Cardiac muscle cell (in vitro differentiated cells and primary cell): Measurements from ENCODE around the gene TREML2. TPM values are rescaled to one million over a fixed set of nuclear protein-coding genes. Genes with fewer than 3 reads are reported as not detected.

ENCODE experiments used
- DNase-seq, 2 donors: peaks; one replicate each; pipeline versions ENCODE4 v3.0.0 to v3.0.0-alpha.2; 2010 to 2017; ENCODE audit warnings: low read depth in 1 of 2, low spot score in 1 of 2
- H3K27ac ChIP-seq: fragments of 200-600 bp; sonication (generic); 2 replicates; pipeline ENCODE4 v1.5.1; 2016
- H3K27me3 ChIP-seq: fragments of 200-600 bp; sonication (generic); 2 replicates; pipeline ENCODE4 v1.6.0; 2016; ENCODE audit warnings: control low read depth
- H3K36me3 ChIP-seq: fragments of 200-600 bp; sonication (generic); 2 replicates; pipeline ENCODE4 v1.5.1; 2016; ENCODE audit warnings: control low read depth
- H3K4me1 ChIP-seq: fragments of 200-600 bp; sonication (generic); 2 replicates; pipeline ENCODE4 v1.8.1; 2017; ENCODE audit warnings: low read depth, mild to moderate bottlenecking, mixed run types
- H3K4me3 ChIP-seq: fragments of 200-600 bp; sonication (generic); 2 replicates; pipeline ENCODE4 v1.5.1; 2016; ENCODE audit warnings: mild to moderate bottlenecking
- H3K9me3 ChIP-seq: fragments of 200-600 bp; sonication (generic); 2 replicates; pipeline ENCODE4 v1.5.1; 2017; ENCODE audit warnings: low read depth, mild to moderate bottlenecking, control low read depth
- CTCF ChIP-seq: IDR thresholded peaks from 2 replicates; pipeline ENCODE4 v1.5.1; 2012; ENCODE audit warnings: low read depth, mild to moderate bottlenecking, low read length
- polyA plus RNA-seq: library from polyadenylated mRNA; unstranded; fragments of >200 nt; fragmentation: Nextera tagmentation; extraction: Ambion mirVana; gene quantifications from 2 replicates; pipeline ENCODE4 v1.2.1, GENCODE V29; 2016
- total RNA-seq: library from RNA; depleted of rRNA; stranded (reverse); fragments of >200 nt; gene quantifications from 2 replicates; pipeline ENCODE4 v1.2.3, GENCODE V29; 2016

The TREML2 gene
- total and polyA plus RNA-seq, 2 experiments from 2014 or later = not detected

- Histone ChIP-seq H3K27ac (no peak within 1 kb of the TSS), H3K4me3 (no peak within 1 kb of the TSS), H3K9me3 (no peaks in the 10 kb centered on the region), H3K4me1 (peaks cover 14% of the 10 kb centered on the region), H3K36me3 (no peaks in the 10 kb centered on the region), H3K27me3 (peaks cover 3% of the 10 kb centered on the region)
- DNase-seq = no peak
- no peak for TF ChIP-seq CTCF
Measured at GRCh38 chr6:41228096-41228495, 27.1 kb upstream of the TREML2 start, which contains the start of gene TREML4. TSS of gene TREML4 (plus strand) at chr6:41228349. CDS start at chr6:41228428, 79 bp downstream.

GRCh38 chr6:41226752-41227151, 25.8 kb upstream of the TREML2 start:
- Histone ChIP-seq H3K27ac (no peak overlapping the region), H3K4me3 (no peak overlapping the region), H3K4me1 (peaks cover 14% of the 10 kb centered on the region), H3K36me3 (no peaks in the 10 kb centered on the region), H3K9me3 (no peaks in the 10 kb centered on the region), H3K27me3 (peaks cover 3% of the 10 kb centered on the region)
- peak in 1 of 2 donors; percentile 87 for DNase-seq
- no peak for TF ChIP-seq CTCF

GRCh38 chr6:41224800-41225199, 23.9 kb upstream of the TREML2 start:
- no peak for DNase-seq
- H3K36me3 ChIP-seq = no peaks in the 10 kb centered on the region
- H3K4me1 ChIP-seq = peaks cover 14% of the 10 kb centered on the region
- no peaks in the 10 kb centered on the region for H3K9me3 ChIP-seq
- H3K27ac ChIP-seq = no peak overlapping the region
- TF ChIP-seq CTCF = no peak
- peaks cover 3% of the 10 kb centered on the region for H3K27me3 ChIP-seq
- no peak overlapping the region for H3K4me3 ChIP-seq

GRCh38 chr6:41222513-41222912, 21.6 kb upstream of the TREML2 start:
- no peak for DNase-seq
- H3K27ac ChIP-seq = no peak overlapping the region

GRCh38 chr6:41222045-41222444, 21.1 kb upstream of the TREML2 start:
- Histone ChIP-seq H3K4me3 (no peak overlapping the region), H3K4me1 (peaks cover 10% of the 10 kb centered on the region), H3K27me3 (peaks cover 3% of the 10 kb centered on the region), H3K36me3 (no peaks in the 10 kb centered on the region), H3K9me3 (no peaks in the 10 kb centered on the region), H3K27ac (no peak overlapping the region)
- TF ChIP-seq CTCF = no peak
- no peak for DNase-seq

More at GRCh38 chr6:41222513-41222912, 21.6 kb upstream of the TREML2 start:
- Histone ChIP-seq H3K27me3 (peaks cover 3% of the 10 kb centered on the region), H3K4me1 (peaks cover 14% of the 10 kb centered on the region), H3K9me3 (no peaks in the 10 kb centered on the region), H3K4me3 (no peak overlapping the region), H3K36me3 (no peaks in the 10 kb centered on the region)
- TF ChIP-seq CTCF = no peak

- no peaks in the 10 kb centered on the region for H3K4me1 ChIP-seq
- DNase-seq = no peak
- H3K27me3 ChIP-seq = no peaks in the 10 kb centered on the region
- H3K9me3 ChIP-seq = no peaks in the 10 kb centered on the region
- H3K4me3 ChIP-seq = no peak overlapping the region
- no peak for TF ChIP-seq CTCF
- no peak overlapping the region for H3K27ac ChIP-seq
- H3K36me3 ChIP-seq = no peaks in the 10 kb centered on the region
Measured at GRCh38 chr6:41216616-41217015, 15.7 kb upstream of the TREML2 start.
